Measurements from ENCODE around the gene GLUL.

The GLUL gene

DNA sequence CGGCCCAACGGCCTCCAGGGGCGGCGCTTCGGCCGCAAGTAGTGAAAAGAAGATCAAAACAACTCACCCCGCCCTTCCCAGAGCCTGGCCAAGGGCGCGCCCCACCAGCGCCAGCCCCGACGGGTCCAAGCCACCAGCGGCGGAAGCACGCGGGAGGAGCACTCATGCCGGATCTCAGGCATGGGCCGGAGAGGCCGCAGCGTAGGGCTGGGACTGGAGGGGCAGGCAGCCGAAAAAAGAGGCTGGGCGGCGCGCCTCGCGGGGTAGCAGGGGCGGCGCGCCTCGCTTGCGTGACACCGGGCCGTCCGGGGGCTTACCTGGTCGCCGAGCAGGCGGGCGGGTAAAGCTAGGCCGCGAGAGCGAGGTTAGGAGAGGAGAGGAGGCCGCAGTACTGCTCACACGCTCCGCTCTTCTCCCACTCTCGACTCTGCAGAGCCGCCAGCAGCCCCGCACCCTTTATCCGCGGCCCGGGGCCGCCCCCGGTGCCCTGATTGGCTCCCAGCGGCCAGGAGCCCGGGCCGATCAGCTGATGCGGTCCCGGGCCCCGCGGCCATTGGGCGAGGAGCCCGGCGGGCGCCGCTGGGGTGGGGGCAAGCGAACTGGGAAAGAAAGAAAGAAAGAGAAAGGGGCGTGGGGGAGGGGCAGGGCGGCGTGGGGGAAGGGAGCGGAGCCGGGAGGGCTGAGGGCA lies at the start of gene GLUL:
GLUL (minus strand) TSS at position 429 of the 688 bp plus-strand sequence. CDS start 3,053 bp downstream, outside the sequence.
- peak; percentile 35 to 36 for DNase-seq (ENCODE audit: low read depth in 2 of 2)

DNA sequence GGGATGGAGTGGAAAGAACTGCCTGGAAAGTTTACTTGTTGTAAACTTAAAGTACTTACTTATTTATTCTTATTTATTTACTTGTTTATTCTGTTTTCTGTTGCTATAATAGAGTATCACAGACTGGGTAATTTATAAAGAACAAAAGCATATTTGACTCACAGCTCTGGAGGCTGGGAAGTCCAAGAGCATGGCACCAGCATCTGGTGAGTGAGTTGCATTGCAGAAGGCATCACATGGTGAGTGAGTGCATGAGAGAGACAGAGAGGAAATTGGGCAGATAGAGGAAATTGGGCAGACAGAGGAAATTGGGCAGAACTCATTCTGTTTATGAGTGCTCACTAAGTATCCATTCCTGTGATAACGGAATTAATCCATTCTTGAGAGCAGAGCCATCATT lies 46.7 kb upstream of the GLUL start:
- no peak for DNase-seq (ENCODE audit: low read depth in 2 of 2)

DNA sequence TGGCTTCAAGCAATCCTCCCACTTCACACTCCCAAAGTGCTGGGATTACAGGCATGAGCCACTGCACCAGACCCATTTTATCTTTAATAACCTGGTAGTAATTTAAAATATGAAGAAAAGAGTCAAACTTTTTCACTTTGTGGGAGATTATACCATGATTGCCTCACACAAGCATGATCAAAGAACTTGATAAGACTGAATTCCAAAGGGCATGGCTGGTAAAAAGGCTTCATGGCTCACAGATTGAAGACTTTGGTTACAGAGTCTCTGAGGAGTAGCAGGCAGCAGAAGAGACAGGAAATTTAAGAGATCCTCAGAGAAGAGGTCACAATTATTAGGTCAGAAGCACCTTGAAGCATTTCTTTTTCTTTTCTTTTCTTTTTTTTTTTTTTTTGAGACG lies 42.0 kb upstream of the GLUL start:
- DNase-seq (ENCODE audit: low read depth in 2 of 2), result no peak

DNA sequence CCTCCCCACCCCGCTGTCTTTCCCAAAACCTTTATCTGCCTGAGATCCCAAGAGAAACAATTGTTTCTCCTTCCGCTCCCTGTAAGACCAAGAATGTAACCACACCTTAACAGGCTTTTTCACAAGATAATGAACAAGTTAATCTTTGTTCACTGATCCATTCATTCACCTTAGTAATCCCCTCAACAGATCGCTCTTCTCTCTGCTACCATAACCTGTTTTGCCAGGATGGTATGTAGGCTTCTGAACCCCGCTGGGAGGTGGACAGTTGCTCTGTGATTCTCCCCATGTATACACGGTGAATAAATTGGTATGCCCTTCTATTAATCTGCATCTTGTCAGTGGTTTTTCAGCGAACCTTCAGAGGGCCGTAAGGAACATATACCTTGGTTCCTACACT lies 39.7 kb upstream of the GLUL start:
- no peak for DNase-seq (ENCODE audit: low read depth in 2 of 2)

DNA sequence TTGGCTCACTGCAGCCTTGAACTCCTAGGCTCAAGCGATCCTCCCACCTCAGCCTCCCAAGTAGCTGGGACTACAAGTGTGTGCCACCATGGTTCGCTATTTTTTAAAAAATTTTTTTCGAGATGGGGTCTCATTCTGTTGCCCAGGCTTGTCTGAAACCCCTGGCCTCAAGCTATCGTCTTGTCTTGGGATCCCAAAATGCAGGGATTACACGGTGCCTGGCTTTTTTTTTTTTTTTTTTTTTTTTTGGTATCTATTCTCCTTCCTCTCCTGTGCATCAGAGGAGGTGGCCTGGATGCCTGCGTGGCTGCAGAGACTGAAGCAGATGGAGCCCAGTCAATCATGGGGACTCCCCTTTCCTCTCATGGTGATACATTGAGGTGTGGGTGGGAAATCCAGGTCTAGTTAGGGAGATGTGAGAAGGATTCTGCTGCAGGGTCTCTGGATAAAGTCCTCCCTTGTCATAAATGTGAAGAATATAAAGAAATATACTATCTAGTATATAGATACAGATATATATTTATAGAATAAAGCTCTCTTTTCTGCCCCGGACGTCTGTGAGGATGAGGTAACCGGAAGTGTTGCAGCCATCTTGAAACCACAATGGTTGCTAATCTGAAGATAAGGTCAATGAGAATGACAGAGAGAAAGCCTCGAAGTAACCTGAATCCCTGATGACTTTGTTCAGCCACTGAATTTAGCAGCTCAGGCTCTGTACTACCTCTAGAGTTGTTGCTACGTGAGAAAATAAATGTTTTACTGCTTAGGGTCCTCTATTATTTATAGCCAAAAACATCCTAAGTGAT lies 38.9 kb upstream of the GLUL start:
- peak in 1 of 2 donors; percentile 21 for DNase-seq (ENCODE audit: low read depth in 2 of 2)

DNA sequence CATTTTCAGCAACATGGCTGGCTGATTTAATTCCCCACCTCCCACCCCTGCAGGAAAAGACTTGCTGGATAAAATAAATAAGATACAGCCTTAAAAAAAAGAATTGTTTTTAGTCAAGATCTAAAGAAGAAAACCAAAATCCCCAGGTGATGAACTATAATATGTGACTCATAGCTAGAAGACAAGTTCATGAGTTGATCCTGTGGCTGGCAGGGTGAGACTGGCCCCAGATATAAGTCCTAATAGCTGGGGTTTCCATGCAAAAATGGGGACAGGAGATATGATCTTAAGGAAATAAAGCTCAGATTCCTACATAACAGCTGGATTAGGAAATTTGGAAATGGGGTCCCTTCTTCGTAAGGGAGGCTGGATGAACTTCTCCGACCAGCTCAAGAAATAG lies 36.5 kb upstream of the GLUL start:
- no peak for DNase-seq (ENCODE audit: low read depth in 2 of 2)

DNA sequence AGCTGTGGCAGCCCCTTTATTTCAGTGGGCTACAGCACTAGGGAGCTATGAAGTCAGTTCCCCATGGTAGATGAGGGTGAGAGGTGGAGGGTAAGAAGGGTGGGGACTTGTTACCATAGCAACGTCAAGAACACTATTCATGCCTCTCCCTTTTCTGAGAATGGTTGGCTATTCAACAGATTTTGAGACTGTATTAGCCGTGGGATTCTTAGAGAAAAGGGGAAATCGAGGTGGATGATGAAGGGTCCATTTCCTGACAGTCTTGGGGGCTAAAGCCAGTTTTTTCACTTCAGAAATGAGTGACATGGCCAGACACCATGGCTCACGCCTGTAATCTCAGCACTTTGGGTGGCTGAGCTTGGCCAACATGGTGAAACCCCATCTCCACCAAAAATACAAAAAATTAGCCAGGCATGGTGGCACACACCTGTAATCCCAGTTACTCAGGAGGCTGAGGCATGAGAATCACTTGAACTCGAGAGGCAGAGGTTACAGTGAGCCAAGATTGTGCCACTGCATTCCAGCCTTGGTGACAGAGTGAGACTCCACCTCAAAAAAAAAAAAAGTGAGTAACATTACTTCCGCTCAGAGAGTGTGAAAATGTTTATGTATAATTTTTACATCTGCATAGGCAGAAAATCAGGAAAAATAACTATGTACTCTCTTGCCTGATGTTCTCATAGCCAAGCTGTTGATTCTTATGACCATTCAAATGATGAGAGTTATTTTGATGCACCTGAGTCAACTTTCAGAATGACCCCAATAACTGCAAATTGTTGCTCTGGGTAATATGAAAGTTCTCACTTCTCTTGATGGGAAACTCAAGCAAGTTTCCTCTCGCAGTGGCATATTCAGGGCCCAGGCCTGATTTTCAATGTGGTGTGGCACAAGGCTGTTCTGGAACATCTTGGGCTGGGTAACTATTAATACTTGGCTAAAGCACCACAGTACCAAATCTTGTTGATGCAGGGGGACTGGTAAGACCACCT lies 35.1 kb upstream of the GLUL start:
- DNase-seq (ENCODE audit: low read depth in 2 of 2), result no peak

DNA sequence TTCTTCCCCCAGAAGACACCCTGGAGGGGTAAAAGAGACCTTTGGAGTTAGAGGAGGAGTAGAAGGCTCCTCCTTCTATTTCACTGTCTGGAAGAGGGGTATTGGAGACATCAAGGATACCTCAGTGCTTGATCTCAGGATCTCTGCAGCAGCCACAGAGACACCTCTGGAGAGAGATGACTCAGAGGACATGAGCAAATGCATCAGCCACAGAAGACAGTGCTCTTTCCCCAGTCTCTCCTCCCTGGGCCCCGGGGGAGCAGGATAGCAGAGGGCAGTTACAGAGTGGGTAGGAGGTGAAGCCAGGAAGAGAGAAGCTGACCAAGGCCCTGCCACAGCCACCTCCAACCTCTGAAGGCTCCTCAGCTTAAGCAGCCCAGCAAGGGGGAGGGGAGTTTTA lies 24.2 kb upstream of the GLUL start:
- DNase-seq (ENCODE audit: low read depth in 2 of 2), result no peak

DNA sequence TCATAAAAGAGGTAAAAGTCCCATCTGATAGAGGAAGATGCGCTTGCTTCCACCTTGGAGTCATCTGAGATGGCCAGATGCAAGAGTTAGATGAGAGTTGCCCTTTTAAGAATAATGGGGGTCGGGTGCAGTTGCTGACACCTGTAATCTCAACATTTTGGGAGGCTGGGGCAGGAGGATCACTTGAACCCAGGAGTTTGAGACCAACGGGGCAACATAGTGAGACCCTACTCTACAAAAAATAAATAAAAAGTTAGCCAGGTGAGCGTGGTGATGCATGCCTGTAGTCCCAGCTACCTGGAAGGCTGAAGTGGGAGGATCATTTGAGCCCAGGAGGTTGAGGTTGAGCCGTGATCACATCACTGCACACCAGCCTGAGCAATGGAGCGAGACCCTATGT lies 22.4 kb upstream of the GLUL start:
- no peak for DNase-seq (ENCODE audit: low read depth in 2 of 2)

DNA sequence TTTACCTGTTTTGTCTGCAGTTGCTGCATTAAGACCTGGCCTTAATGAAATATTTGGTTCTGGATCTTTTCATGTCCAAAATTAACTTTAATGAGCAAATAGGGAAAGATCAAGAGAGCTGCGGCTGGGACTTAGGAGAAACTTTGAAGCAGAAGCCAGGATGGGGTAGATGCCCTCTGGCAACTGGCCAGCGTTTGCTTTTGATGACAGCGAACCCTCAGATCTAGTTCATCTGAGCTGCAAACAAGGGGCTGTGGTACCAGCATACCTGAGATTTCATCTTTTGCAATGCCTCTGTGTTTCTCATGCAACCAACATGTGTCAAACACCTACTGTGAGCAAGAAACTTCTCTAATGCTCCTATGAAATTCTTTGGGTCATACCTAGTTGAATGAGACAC lies 21.9 kb upstream of the GLUL start:
- DNase-seq (ENCODE audit: low read depth in 2 of 2), result no peak

DNA sequence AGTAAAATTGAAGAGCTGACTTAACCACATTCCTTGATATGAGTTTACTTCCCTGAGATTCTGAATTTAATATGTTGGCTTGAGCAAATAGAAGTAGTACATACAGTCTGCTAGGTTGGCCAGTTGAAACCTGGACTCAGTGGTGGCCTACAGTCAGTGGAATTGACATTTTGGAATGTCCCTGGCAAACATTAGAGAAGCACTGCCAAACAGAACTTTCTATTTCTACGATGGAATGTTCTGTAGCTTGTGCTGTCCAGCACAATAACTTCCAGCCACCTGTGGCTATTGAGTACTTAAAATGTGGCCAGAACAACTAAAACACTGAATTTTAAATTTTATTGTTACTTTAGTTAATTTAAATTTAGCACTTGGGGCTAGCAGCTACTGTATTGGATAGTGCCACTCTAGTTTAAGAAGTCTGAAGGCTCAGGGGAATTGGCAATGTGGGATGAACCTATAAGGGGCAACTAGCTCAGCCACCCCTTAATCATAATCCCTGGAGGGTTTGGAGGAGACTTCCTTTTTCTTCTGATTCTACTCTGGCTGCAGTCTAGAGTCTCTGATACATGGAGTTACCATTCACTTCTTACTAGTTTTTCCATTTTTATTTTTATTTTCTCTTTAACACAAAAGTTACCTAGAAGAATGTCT lies 19.2 kb upstream of the GLUL start:
- DNase-seq (ENCODE audit: low read depth in 2 of 2), result no peak

DNA sequence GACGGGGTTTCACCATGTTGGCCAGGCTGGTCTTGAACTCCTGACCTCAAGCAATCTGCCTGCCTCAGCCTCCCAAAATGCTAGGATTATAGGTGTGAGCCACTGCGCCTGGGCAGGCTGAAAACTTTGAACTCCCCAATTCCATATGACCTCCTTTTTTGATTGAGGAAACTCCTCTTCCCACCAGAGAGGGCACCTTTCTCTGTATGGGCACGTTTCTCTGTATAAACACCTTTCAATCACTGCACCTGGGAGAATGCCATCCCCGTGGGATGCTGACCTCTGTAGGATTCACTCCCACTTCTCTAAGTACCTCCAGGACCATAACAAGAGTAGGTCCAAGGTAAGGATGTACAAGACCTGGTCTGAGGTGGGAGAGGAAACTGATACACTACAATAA lies 18.5 kb upstream of the GLUL start:
- DNase-seq (ENCODE audit: low read depth in 2 of 2), result no peak

DNA sequence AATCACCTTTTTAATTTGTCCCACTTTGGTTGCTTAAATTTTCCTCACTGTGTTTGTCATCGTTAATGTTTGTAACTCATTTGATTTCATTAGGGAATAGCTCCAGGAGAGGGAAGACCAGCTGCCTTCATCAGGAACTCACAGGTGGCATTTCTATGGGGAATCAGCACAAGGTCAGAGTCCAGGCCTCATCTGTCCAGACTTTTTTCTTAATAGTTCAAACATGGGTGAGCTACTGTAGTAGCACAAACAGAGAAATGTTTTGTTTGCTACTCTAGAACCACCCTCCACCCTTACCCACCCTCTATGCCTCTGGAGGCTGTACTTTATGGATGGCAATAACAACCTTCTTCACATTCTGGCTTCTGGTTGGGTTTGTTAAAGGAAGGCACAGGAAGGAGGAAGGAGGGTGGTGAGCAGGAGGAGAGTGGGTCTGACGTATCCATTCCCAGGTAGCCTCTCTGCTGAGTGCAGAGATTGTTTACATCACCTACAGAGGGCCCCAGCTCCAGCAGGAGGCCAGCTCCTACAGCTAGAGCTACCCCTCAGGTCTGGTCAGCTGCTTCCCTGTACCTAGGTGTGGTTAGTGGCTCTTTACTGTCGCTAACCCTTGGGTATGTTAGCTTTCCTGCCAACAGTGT lies 17.0 kb upstream of the GLUL start:
- DNase-seq (ENCODE audit: low read depth in 2 of 2), result no peak

DNA sequence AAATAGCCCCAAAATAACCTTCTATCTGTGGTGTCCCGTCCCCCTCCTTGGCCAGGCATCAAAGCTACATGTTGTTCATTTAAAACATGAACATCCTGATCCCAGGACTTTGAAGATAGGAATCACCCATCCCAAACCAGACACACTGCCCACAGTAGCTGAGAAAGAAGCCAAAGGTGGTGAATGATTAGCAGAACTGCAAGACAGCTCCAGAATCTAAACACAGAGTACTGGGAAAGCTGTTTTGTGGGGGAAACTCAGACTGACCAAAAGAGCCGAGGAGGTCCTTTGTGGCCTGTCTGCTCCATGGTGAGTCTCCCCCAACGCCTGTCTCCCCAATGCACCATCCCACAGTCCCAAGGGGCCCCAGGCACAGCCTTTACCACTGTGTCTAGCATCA lies 16.1 kb upstream of the GLUL start:
- no peak for DNase-seq (ENCODE audit: low read depth in 2 of 2)

DNA sequence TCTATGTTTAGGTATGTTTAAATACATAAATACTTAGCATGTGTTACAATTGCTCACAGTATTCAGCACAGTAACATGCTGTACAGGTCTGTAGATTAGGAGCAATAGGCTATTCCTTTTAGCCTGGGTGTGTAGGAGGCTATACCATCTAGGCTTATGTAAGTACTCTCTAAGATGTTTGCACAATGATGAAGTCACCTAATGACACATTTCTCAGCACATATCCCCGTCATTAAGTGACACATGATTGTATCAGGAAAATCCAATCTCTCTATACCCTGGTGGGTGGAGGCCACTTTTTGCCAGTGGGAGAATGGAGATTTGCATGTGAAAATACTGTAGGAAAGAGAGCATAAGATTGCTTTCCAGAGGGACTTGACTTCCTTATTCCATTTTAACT lies 14.4 kb upstream of the GLUL start:
- no peak for DNase-seq (ENCODE audit: low read depth in 2 of 2)

DNA sequence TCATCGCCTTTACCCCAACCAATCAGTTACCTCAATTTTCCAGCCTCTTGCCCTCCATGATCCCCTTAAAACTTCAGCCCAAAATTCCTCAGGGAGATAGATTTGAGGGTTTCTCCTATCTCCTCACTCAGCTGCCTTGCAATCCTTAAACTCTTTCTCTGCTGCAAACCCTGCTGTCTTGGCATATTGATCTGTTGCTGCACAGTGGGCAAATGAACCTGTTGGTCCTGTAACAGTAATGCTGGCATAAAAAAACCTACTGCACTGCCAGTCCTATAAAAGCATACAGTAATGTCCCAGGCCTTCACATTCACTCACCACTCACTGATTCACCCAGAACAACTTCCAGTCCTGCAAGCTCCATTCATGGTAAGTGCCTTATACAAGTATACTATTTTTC lies 14.0 kb upstream of the GLUL start:
- no peak for DNase-seq (ENCODE audit: low read depth in 2 of 2)

DNA sequence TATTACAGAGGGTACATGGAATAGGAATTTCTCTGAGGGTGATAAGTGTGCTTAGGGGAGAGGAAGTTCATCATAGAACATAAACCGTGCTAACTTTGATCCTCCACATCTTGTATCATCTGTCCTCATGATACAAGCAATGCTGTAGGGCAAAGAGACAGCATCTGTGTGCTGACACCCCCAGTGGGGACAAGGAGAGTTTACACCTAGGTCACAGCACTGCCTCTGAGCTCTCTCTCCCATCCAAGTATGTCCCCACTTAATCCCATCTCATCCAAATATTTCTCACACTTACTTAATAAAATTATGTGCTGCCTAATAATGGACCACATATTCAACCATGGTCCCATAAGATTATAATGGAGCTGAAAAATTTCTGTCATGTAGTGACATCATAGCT lies 13.2 kb upstream of the GLUL start:
- no peak for DNase-seq (ENCODE audit: low read depth in 2 of 2)

DNA sequence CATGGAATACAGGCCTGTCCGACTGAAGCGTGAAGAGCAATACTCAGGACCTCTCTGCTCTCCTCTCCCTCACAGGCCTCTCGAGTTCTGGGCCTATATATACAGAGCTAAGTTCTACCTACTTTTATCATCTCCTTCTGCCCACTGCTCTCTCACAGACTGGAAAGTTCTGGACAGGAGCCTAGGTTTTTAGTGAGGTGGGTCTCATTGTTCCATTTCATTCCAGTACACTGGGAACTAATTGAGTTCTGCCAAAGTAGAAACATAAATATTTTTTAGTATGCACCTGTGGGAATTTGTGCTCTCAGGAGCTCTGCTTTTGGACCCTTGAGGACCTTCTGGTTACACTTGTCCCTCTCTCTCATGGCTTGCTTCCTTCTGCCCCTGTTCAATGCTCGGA lies 9.0 kb upstream of the GLUL start, which contains the start of gene TEDDM1:
TEDDM1 (minus strand) TSS at position 101 of the 400 bp plus-strand sequence. CDS start 182 bp downstream, outside the sequence.
- DNase-seq (ENCODE audit: low read depth in 2 of 2), result no peak

DNA sequence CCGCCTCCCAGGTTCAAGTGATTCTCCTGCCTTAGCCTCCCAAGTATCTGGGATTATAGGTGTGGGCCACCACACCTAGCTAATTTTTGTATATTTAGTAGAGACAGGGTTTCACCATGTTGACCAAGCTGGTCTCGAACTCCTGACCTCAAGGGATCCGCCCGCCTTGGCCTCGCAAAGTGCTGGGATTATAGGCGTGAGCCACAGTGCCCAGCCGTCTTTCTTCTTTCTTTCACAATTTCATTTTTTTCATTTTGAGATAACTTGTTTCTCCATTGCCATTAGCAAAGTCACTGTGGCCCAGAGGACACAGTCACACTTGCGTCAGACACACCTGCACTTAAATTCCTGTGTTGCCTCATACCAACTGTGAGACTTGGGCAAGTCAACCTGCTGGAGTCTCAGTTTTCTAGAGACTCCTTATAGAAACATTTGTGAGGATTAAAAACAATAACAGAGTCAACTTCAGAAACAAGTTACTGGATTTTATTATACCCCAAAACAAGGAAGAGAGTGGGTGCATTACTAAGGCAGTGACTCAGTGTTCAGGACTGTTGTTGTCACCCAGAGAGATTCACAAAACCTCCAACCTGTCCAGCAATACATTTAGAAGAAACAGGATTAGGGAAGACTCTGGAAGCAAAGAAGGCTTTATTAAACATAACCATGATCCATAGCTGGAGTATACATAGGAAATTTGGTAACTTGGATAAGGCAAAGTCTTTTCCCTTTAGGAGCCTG lies 6.2 kb upstream of the GLUL start:
- no peak for DNase-seq (ENCODE audit: low read depth in 2 of 2)

DNA sequence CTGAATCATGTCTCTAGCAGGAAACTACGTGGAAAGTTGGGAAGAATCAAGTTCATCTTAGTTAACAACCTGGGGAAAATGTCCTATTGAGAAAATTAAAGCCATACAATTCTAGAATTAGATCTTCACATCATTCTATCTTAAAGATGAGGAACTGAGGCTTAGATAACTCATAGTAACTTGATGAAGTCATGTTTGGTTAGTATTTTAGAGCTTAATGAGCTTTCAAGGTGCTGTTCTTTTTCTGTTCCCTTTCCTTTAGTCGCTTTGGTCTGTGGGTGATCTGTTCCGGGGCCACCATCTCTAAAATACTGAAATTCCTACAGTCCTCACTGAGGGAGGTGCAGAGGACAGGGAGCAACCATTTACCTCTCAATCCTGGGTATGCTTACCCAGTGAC lies 4.3 kb upstream of the GLUL start:
- DNase-seq (ENCODE audit: low read depth in 2 of 2), result no peak

Measured in stimulated activated CD8-positive, alpha-beta memory T cell treated with anti-CD3 and anti-CD28 coated beads, Interleukin-2, amount 100 ng/mL, for 48 hours (primary cell).